Femur (tissue), 1 donor: ENCODE measurements around the gene RITA1.
"Not testable (repeated sequence)": the region's sequence is repeated elsewhere in the genome, so short reads cannot be mapped to it uniquely, and the experiment has no call there.

Experiments
- DNase-seq: peaks from one replicate; pipeline ENCODE4 v3.0.0-alpha.2; 2017

The RITA1 gene

GRCh38 chr12:113204804-113205203 is 19.3 kb downstream of the RITA1 start:
- DNase-seq = no peak

- DNase-seq = not testable (repeated sequence)
These were observed 21.3 kb downstream of the RITA1 start for GRCh38 chr12:113206802-113207201.

GRCh38 chr12:113207613-113208040 is 22.1 kb downstream of the RITA1 start:
- DNase-seq = no peak

GRCh38 chr12:113208041-113208934 is 22.8 kb downstream of the RITA1 start:
- peak; percentile 77 for DNase-seq

GRCh38 chr12:113211160-113211559 is 25.6 kb downstream of the RITA1 start:
- no peak for DNase-seq

- peak; percentile 60 for DNase-seq
These were observed 29.4 kb downstream of the RITA1 start for GRCh38 chr12:113214895-113215400.

- no peak for DNase-seq
These were observed 30.5 kb downstream of the RITA1 start for GRCh38 chr12:113216027-113216426.

GRCh38 chr12:113220593-113221180 is 35.2 kb downstream of the RITA1 start:
- DNase-seq = peak; percentile 31

- DNase-seq = peak; percentile 100
These were observed 35.9 kb downstream of the RITA1 start, which contains the start of gene TPCN1 for GRCh38 chr12:113221181-113221996. TSS of gene TPCN1 (plus strand) at chr12:113221464. CDS start at chr12:113226853, 5,389 bp downstream.

GRCh38 chr12:113221997-113222729 is 36.6 kb downstream of the RITA1 start:
- no peak for DNase-seq

- peak; percentile 75 for DNase-seq
These were observed 37.4 kb downstream of the RITA1 start for GRCh38 chr12:113222730-113223531.

- no peak for DNase-seq
These were observed 39.4 kb downstream of the RITA1 start for GRCh38 chr12:113224955-113225354.

GRCh38 chr12:113226696-113227568 is 41.4 kb downstream of the RITA1 start:
- no peak for DNase-seq

- no peak for DNase-seq
These were observed 42.3 kb downstream of the RITA1 start for GRCh38 chr12:113227686-113228391.

GRCh38 chr12:113228394-113229028 is 43.0 kb downstream of the RITA1 start:
- DNase-seq = no peak

- DNase-seq = no peak
These were observed 45.1 kb downstream of the RITA1 start for GRCh38 chr12:113230315-113231234.

- DNase-seq = no peak
These were observed 45.9 kb downstream of the RITA1 start for GRCh38 chr12:113231235-113232088.
